ENCODE results near the gene EEA1.

DNA sequence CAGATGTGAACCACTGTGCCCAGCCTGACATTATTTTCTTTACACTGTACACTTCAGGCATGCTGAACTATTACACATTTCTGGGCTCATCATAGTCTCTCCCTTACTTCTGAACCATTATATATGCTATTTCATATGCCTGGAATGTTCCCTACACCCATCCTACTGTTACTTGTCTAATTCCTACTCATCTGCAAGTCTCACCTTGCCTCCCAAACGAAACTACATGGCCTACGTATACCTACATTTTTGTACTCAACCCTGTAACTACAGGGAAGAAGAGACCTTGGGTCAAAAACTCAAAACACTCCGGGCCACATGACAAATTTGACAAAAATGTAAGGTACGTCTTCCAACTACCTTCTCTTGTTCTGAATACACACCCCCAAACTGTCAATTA is 9.5 kb upstream of the EEA1 start:
- TF ChIP-seq, protein P1, sequence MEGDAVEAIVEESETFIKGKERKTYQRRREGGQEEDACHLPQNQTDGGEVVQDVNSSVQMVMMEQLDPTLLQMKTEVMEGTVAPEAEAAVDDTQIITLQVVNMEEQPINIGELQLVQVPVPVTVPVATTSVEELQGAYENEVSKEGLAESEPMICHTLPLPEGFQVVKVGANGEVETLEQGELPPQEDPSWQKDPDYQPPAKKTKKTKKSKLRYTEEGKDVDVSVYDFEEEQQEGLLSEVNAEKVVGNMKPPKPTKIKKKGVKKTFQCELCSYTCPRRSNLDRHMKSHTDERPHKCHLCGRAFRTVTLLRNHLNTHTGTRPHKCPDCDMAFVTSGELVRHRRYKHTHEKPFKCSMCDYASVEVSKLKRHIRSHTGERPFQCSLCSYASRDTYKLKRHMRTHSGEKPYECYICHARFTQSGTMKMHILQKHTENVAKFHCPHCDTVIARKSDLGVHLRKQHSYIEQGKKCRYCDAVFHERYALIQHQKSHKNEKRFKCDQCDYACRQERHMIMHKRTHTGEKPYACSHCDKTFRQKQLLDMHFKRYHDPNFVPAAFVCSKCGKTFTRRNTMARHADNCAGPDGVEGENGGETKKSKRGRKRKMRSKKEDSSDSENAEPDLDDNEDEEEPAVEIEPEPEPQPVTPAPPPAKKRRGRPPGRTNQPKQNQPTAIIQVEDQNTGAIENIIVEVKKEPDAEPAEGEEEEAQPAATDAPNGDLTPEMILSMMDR (IDR thresholded peaks at IDR 0.05; ENCODE audit: poor library complexity), result no peak
- TF ChIP-seq EZH2 (IDR thresholded peaks at IDR 0.05; ENCODE audit: borderline replicate concordance) (no peak), EZH2phosphoT487 (IDR thresholded peaks at IDR 0.05; ENCODE audit: low read depth, severe bottlenecking, unreplicated experiment) (no peak)

Data from hepatocyte (in vitro differentiated cells).